ENCODE results near the gene ALS2CL.

The ALS2CL gene

DNA sequence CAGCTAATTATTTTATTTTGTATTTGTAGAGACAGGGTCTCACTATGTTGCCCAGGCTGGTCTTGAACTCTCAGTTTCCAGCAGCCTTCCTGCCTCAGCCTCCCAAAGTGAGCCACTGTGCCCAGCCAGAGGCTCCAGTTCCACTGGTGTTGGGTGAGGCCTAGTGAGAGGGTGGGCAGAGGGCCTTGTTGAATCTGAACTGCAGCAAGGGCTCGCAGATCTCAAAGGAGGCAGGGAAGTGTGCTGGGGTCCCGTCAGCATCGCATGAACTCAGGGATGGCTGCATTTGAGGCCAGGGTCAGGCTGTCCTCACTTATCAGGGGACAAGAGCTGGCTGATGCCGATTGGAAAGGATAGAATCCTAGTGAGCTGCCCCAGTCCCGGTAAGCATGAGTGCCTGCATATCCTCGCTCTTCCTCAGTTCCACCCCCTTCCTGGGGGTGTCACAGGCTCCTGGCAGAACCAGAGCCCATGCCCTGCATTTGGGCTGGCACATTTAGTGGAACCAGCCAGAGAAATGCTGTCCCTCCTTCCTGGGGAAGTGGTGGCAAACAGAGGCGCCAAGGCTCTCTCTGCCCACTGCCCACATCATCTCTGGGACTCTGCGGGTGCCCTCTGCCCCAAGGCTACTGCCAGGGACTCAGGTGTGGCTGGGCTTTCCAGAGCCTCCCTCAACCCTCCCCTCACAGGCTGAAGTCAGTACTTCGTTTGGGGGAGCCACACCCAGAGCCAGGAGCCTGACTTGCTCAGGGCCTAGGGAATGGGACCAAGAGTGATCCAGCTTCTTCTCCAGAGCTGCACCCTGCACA lies 24.1 kb downstream of the ALS2CL start:
- Histone ChIP-seq H3K36me3 (ENCODE audit: insufficient read depth, insufficient read length, low read length) (peaks cover 8% of the 10 kb centered on the region), H3K9ac (ENCODE audit: insufficient read length, low read depth) (no peak overlapping the region), H3K27me3 (ENCODE audit: insufficient read depth, insufficient read length) (no peaks in the 10 kb centered on the region), H3K4me3 (ENCODE audit: insufficient read length, low read depth) (no peak overlapping the region), H3K9me3 (ENCODE audit: insufficient read depth, low read length) (no peaks in the 10 kb centered on the region), H3K4me1 (ENCODE audit: insufficient read depth, insufficient read length) (peaks cover 11% of the 10 kb centered on the region)
- DNase-seq (ENCODE audit: low read depth, low spot score), result no peak
- TF ChIP-seq ZNF274 (IDR thresholded peaks at IDR 0.05; ENCODE audit: low read depth, low read length) (no peak), SUZ12 (IDR thresholded peaks at IDR 0.05; ENCODE audit: extremely low read depth, insufficient read depth, insufficient read length) (no peak), YY1 (IDR thresholded peaks at IDR 0.05; ENCODE audit: insufficient read depth, insufficient read length) (no peak)

DNA sequence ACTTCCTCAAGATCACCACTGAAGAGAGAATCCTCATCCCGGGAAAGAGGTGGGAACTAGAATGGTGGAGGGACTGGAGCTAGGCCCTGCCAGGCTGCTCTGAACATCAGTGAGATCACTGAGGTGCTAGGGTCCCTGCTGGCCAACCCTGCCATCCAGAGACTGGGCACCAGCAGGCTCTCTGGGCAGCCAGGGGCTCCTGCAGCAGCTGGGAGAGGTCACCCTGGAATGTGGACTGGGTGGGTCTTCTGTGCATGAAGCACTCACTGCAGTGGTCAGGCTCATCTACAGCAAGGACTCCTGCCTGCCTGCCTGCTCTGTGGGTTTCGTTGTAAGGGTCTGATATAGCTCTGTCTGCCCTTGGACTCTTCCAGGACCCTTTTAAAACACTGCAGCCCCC lies 24.9 kb downstream of the ALS2CL start:
- no peak for DNase-seq (ENCODE audit: low read depth, low spot score)
- H3K9me3 ChIP-seq (ENCODE audit: insufficient read depth, low read length), result no peaks in the 10 kb centered on the region
- no peak overlapping the region for H3K4me3 ChIP-seq (ENCODE audit: insufficient read length, low read depth)
- no peak overlapping the region for H3K9ac ChIP-seq (ENCODE audit: insufficient read length, low read depth)
- H3K36me3 ChIP-seq (ENCODE audit: insufficient read depth, insufficient read length, low read length), result peaks cover 2% of the 10 kb centered on the region
- H3K4me1 ChIP-seq (ENCODE audit: insufficient read depth, insufficient read length), result peaks cover 7% of the 10 kb centered on the region
- no peak for TF ChIP-seq SUZ12 (IDR thresholded peaks at IDR 0.05; ENCODE audit: extremely low read depth, insufficient read depth, insufficient read length)
- no peak for TF ChIP-seq YY1 (IDR thresholded peaks at IDR 0.05; ENCODE audit: insufficient read depth, insufficient read length)
- no peak for TF ChIP-seq ZNF274 (IDR thresholded peaks at IDR 0.05; ENCODE audit: low read depth, low read length)
- no peaks in the 10 kb centered on the region for H3K27me3 ChIP-seq (ENCODE audit: insufficient read depth, insufficient read length)

DNA sequence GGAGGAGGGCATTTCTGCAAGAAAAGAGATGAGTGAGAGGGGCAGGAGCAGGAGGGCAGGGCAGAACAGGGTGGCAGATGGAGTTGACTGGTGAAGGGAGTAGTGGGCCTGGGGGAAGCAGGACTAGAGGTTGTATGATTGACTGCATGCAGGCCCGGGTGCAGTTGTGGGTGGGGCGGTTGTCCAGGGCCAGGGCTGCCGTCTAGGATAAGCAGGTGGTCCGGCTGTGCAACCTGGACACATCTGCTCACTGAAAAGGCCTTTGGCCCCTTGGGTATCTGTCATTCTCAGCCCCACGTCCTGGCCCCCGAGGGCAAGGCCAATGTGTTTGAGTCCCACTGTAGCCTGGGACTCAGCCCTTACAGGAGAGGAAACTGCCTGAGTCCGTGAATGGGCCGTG lies 25.4 kb downstream of the ALS2CL start:
- TF ChIP-seq ZNF274 (IDR thresholded peaks at IDR 0.05; ENCODE audit: low read depth, low read length) (no peak), YY1 (IDR thresholded peaks at IDR 0.05; ENCODE audit: insufficient read depth, insufficient read length) (no peak), SUZ12 (IDR thresholded peaks at IDR 0.05; ENCODE audit: extremely low read depth, insufficient read depth, insufficient read length) (no peak)
- DNase-seq (ENCODE audit: low read depth, low spot score), result no peak
- H3K36me3 ChIP-seq (ENCODE audit: insufficient read depth, insufficient read length, low read length), result peaks cover 2% of the 10 kb centered on the region
- H3K9me3 ChIP-seq (ENCODE audit: insufficient read depth, low read length), result no peaks in the 10 kb centered on the region
- no peak overlapping the region for H3K9ac ChIP-seq (ENCODE audit: insufficient read length, low read depth)
- no peaks in the 10 kb centered on the region for H3K27me3 ChIP-seq (ENCODE audit: insufficient read depth, insufficient read length)
- H3K4me3 ChIP-seq (ENCODE audit: insufficient read length, low read depth), result no peak overlapping the region
- H3K4me1 ChIP-seq (ENCODE audit: insufficient read depth, insufficient read length), result peaks cover 3% of the 10 kb centered on the region

DNA sequence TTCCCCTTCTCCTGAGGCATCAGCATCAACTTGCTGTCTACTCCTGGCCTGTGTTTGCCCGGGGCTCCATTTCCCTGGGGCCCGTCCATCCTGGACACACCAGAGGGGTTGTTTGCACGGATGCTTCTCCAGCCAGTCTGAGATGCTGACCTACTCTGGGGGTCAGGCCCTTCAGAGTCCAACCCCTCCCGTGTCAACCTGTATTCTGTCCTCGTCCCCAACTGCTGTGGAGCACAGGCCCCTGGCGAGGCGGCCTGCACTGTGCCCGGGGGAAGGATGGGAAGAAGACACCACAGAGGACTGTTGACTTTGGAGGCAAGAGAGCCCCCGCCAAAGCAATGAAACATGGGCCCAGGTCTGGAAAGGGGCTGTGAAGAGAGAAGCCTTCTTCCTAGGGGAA lies 25.8 kb downstream of the ALS2CL start:
- H3K36me3 ChIP-seq (ENCODE audit: insufficient read depth, insufficient read length, low read length), result peaks cover 2% of the 10 kb centered on the region
- H3K9ac ChIP-seq (ENCODE audit: insufficient read length, low read depth), result no peak overlapping the region
- peaks cover 6% of the 10 kb centered on the region for H3K4me1 ChIP-seq (ENCODE audit: insufficient read depth, insufficient read length)
- no peak for TF ChIP-seq SUZ12 (IDR thresholded peaks at IDR 0.05; ENCODE audit: extremely low read depth, insufficient read depth, insufficient read length)
- no peak for TF ChIP-seq ZNF274 (IDR thresholded peaks at IDR 0.05; ENCODE audit: low read depth, low read length)
- no peak for TF ChIP-seq YY1 (IDR thresholded peaks at IDR 0.05; ENCODE audit: insufficient read depth, insufficient read length)
- DNase-seq (ENCODE audit: low read depth, low spot score), result no peak
- H3K4me3 ChIP-seq (ENCODE audit: insufficient read length, low read depth), result no peak overlapping the region
- no peaks in the 10 kb centered on the region for H3K27me3 ChIP-seq (ENCODE audit: insufficient read depth, insufficient read length)
- no peaks in the 10 kb centered on the region for H3K9me3 ChIP-seq (ENCODE audit: insufficient read depth, low read length)

DNA sequence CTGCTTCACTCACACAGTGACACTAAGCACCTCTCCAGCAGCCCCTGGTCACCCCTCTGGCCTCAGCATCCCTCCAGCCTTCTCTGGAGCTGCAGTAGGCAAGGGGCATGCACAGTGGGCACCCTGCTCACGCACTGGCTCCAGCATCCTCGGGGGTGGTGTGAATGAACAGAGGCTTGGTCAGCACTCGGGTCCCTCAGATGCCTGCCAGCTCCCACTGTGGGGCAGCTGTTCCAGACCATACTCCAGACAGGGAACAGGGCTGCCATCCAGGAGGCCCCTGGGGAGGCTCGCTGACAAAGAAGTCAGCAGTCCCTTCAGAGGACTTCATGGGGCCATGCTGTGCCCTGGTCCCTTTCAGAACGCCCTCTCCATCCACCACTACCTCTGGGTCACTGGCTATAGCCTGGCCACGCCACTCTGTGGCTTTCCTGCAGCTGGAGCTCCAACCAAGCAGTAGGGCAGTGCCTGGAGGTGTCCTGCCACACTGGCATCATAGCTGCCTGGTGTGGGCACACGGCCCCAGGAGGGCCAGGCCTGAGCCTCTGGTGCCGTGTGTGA lies 26.3 kb downstream of the ALS2CL start:
- TF ChIP-seq SUZ12 (IDR thresholded peaks at IDR 0.05; ENCODE audit: extremely low read depth, insufficient read depth, insufficient read length) (no peak), ZNF274 (IDR thresholded peaks at IDR 0.05; ENCODE audit: low read depth, low read length) (no peak), YY1 (IDR thresholded peaks at IDR 0.05; ENCODE audit: insufficient read depth, insufficient read length) (no peak)
- H3K27me3 ChIP-seq (ENCODE audit: insufficient read depth, insufficient read length), result no peaks in the 10 kb centered on the region
- no peak overlapping the region for H3K4me3 ChIP-seq (ENCODE audit: insufficient read length, low read depth)
- H3K36me3 ChIP-seq (ENCODE audit: insufficient read depth, insufficient read length, low read length), result peaks cover 2% of the 10 kb centered on the region
- H3K9ac ChIP-seq (ENCODE audit: insufficient read length, low read depth), result no peak overlapping the region
- no peaks in the 10 kb centered on the region for H3K9me3 ChIP-seq (ENCODE audit: insufficient read depth, low read length)
- no peak for DNase-seq (ENCODE audit: low read depth, low spot score)
- H3K4me1 ChIP-seq (ENCODE audit: insufficient read depth, insufficient read length), result peaks cover 11% of the 10 kb centered on the region

DNA sequence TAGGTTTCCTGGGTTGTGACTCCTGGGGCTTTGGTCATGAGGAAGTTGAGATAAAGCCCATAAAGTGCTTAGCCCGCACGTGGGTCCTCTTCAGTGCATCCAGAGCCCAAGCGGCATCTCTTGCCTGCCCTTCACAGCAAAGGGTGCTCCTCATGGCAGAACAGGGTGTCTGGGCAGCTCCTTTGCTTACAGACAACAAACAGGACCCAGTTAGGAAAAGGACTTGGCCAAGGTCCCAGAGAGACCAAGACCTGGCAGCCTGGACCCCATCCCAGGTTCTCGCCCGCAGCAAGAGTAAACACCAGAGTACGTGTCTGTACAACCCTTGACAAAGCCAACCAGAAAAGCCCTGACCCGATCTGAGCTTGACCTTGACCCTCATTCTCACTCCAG lies 27.0 kb downstream of the ALS2CL start:
- Histone ChIP-seq H3K4me1 (ENCODE audit: insufficient read depth, insufficient read length) (peaks cover 14% of the 10 kb centered on the region), H3K9me3 (ENCODE audit: insufficient read depth, low read length) (no peaks in the 10 kb centered on the region), H3K36me3 (ENCODE audit: insufficient read depth, insufficient read length, low read length) (peaks cover 2% of the 10 kb centered on the region), H3K9ac (ENCODE audit: insufficient read length, low read depth) (no peak overlapping the region), H3K4me3 (ENCODE audit: insufficient read length, low read depth) (no peak overlapping the region), H3K27me3 (ENCODE audit: insufficient read depth, insufficient read length) (no peaks in the 10 kb centered on the region)
- TF ChIP-seq YY1 (IDR thresholded peaks at IDR 0.05; ENCODE audit: insufficient read depth, insufficient read length), result no peak
- TF ChIP-seq SUZ12 (IDR thresholded peaks at IDR 0.05; ENCODE audit: extremely low read depth, insufficient read depth, insufficient read length), result no peak
- no peak for TF ChIP-seq ZNF274 (IDR thresholded peaks at IDR 0.05; ENCODE audit: low read depth, low read length)
- no peak for DNase-seq (ENCODE audit: low read depth, low spot score)

DNA sequence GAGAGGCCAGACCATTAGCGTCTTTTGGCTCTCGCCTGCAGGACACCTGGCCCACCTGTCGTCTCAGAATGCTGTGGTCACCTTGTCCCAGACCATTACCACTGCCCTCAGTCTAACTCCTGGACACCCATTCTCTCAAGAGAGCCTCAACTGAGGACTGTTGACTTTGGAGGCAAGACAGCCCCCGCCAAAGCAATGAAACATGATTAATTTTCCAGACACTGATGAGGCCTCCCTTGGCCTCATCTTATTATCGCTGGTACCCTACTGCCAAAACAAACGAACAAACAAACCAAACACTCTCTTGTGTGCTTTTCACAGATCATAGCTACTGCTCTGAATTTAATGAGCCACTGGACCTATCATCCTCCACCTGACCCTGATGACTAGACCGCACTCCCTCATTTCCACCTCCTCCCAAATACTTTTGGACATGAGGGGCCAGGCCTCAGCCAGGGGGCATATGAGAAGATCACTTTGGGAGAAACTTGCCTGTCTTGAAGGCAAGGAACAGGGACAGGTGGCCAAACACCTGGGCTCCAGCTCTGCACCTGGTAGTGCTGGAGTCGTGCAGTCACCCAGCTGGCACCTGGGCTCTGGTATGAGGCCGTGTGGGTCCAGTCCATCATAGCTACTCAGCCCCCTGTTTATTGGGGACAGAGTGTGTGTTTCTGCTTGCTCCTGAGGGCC lies 27.6 kb downstream of the ALS2CL start:
- TF ChIP-seq ZNF274 (IDR thresholded peaks at IDR 0.05; ENCODE audit: low read depth, low read length), result no peak
- TF ChIP-seq SUZ12 (IDR thresholded peaks at IDR 0.05; ENCODE audit: extremely low read depth, insufficient read depth, insufficient read length), result no peak
- no peak for TF ChIP-seq YY1 (IDR thresholded peaks at IDR 0.05; ENCODE audit: insufficient read depth, insufficient read length)
- no peaks in the 10 kb centered on the region for H3K9me3 ChIP-seq (ENCODE audit: insufficient read depth, low read length)
- no peaks in the 10 kb centered on the region for H3K27me3 ChIP-seq (ENCODE audit: insufficient read depth, insufficient read length)
- no peak overlapping the region for H3K9ac ChIP-seq (ENCODE audit: insufficient read length, low read depth)
- peaks cover 2% of the 10 kb centered on the region for H3K36me3 ChIP-seq (ENCODE audit: insufficient read depth, insufficient read length, low read length)
- DNase-seq (ENCODE audit: low read depth, low spot score), result no peak
- H3K4me3 ChIP-seq (ENCODE audit: insufficient read length, low read depth), result no peak overlapping the region
- peaks cover 14% of the 10 kb centered on the region for H3K4me1 ChIP-seq (ENCODE audit: insufficient read depth, insufficient read length)
